Stimulated activated naive CD4-positive, alpha-beta T cell (primary cell): Measurements from ENCODE around the gene CHN1.
A peak's percentile ranks its signal among the peaks of the same experiment; 100 is the strongest.

Experiments used
- DNase-seq, 6 experiments: peaks; one replicate each; lab custom pipeline; 2025; lab: John Stamatoyannopoulos, UW

The CHN1 gene

DNA sequence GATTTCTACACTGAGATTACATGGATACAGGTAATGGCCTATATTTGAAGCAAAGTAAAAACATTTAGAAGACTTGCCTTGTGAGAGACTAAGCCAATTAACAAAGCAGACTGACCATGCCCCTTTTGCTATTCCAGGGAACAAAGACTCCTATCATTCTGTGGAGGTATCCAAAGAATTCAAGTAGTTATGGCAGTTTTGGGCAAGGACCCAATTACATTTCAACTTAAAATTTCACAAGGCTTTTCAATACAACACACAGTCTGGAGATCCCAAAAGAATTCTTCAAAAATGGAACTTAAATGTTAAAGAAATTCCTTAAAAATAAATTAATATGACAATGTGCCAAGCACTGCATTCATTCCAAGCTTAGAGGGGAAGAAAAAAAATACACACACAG, 131.7 kb downstream of the CHN1 start:
- DNase-seq, result no peak

DNA sequence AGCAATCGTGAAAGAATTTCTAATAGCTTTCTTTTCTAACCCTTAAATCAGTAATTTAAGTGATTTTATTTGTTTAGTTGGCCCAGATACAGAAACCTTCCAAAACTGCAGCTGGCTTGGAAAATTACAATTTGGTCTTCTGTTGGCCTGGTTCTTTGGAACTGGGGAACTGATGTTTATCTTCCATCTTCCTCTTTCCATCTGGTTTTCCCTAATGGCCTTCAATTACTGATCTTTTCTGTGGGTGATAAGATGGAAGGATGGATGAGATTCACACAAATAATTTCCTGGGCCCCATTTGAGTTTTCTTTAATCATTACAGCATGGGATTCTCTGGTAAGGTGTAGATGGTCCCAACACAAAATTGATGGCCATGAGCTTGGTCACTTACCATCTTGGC, 134.4 kb downstream of the CHN1 start:
- no peak for DNase-seq

DNA sequence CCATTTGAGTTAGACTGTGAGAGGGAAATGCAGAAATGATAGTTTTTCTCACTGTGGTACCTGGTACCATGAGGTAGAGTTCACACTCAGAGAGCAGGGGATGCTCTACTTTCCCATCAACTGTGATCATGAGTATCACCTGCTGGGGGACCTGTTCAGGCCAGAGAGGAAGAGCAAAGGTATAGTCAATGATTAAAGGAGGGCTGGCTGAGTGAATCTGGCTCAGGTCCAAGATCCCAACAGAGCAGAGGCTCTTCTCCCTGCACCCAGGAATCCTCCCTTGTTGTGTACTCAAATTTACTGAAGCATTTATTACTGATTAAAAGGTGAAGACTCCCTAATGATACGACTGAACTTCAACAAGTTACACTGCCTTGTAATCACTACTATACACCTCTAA, 136.3 kb downstream of the CHN1 start:
- no peak for DNase-seq

DNA sequence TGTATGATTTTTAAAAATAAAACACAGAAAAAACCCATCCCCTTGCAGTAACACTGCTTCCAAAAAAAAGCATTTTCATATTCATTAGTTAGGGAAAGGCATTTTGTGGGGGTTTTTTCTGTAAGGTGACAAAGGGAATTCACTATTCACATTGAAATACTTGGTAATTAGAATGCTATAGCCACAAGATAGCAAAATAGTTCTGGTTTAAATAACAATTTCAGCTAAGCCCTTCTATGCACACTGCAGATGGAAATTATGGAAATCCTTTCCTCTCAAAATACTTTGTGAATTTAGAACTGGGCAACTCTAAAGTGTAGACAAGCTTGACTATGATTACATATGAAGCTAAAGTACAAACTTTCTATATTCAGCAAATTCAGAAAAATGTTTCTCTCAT, 138.8 kb downstream of the CHN1 start:
- no peak for DNase-seq

DNA sequence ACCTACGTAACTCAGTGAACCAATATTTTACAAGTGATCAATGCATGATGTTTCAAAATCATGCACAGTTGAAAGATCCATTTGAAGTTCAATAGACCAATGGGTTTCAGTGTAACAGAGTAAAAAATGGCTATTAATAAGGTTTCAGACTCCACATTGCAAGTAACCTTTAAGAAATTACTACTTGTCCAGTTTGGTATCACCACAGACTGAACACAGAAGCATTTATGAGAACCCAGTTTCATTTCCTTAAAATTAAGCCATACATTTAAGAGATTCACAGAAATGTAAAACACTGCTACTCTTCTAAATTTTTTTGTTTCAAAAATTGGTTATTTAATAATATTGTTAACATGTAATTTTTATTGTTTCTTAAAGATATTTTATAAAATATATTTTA, 142.0 kb downstream of the CHN1 start:
- no peak for DNase-seq

DNA sequence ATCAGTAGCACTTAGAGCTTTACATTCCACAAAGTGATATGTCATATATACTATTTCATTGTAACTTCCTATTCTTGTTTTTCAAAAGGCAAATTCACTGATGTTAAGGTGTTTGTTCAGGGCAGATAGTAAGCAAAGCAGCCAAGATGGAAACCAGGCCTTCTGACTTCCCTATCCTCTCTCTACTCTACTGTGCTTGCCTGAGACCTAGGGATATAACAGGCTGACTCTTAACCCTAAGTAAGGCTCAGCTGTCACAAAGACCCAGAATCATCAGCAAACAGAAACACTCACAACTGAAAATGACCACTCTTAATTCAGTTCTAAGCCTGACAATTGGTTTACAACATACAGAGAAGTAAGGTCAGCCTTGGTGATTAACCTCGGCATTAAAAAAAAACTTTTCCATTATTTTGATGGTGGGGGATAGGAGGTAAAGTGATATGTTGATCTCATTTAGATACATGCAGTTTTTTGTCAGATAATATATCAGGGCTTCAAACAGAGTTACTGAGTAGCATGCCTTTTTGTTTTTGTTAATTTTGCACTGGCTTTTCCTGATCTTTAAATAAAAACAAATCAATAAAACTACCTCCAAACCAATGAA, 145.5 kb downstream of the CHN1 start:
- no peak for DNase-seq

DNA sequence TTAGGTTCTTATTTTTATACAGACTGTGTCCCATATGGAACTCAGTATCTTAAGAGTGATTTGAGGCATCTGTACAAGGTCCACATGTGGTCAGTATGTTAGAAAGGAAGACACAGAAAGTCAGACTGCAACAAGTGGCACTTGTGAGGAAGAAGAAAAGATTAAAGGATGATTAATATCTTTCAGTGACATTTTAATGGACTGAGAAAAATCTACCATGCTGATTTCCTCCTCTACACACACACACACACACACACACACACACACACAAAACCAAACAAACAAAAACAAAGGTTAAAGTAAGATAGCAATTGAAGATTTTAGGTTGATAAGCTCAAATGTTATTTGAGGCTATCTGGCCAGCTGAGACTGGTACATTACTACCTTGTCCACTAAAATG, 146.4 kb downstream of the CHN1 start:
- DNase-seq, result no peak

DNA sequence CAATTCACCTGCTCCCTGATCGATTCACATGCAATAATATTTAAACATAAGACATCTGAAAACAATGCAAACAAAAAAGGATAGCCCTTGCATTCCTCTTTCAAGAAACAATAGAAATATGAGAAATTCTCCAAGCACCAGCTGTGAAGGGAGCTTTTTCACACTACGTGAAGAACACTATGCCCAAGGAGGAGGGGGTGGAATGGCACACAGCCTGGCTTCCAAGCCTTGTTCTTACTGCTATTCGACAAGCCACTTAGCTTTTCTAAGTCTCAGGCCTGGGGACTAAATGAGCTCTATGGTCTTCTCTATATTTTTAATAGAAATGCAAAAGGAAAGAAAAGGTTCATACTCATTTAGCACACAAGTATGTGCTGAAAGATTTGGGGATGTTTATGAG, 148.7 kb downstream of the CHN1 start:
- DNase-seq, result no peak

DNA sequence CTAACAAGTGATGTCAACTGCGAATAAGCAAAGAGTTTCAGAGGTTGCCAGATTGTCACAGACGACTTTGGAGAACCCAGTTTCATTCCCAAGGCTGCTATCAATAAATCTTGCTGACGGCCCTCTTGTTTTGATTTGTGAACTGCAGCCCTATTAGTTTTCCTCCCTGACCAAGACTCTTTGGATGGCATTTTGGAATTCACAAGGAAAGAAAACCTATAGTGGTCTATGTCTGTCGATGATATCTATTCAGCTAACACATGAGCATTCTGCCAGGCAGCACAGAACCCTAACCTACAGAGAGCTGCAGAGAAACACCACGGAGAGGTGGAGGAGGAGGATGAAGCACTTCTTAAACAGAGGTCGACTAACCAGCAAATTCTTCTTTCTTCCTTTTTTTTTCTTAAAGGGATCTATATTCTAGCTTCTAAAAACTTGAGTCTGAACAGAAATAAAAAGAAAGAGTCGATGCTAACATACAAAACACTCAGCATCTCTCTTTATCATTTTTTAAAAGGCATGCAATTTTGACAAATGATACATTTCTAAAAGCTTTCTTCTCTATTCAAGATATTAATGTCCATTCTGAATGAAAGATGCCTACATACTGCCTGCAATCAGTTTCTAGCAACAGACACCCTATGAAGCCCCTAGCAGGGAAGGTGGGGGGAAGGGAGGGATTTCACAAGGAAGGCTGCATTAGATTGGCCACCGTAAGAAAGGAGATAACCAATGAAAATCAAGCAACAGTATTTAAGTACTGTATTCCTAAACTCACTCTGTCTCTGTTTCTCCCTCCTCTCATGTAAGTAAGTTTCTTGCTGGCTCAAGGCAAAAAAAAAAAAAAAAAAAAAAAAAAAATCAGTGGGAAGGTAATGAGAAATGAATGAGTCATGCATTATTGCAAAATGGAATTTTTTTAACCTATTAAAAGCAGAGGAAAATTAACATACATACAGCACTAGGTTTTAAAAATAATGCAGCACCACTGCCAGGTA, 157.9 kb downstream of the CHN1 start:
- DNase-seq, result no peak

DNA sequence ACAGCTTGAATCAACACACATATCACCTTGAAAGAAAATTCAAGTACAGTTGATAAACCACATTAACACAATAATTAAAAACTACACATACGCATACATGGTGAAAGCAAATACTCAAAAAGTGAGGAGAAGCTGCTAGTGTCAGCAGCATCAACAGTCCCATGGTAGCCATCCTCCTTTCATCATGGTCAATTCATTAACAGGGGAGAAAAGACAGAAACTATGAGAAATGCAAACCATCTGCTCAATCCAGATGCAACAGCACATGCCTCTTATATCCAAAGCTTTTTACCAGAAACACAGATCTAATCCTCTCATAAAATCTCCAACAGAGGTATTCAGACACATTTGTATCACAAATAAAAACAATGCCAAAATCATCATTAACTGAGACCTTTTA, 159.0 kb downstream of the CHN1 start:
- DNase-seq, result no peak

DNA sequence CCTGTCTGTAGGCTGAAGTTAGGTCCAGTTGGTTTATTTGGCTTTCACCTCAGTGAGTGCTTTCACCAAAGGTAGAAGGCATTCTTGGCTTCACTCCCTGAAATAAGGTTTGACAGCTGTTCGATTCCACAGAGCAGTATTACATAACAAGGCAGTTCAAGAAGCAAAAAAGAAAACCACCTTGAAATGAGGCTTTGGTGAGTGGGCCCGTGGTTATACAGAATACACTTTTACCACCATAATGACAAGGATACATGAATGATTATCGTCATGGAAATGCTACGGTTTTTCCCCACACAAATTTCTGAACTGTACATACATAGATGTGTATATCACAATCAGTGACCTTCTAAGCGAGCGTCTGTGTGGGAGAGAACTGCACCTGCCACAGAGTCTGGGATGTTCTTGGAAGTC, 160.9 kb downstream of the CHN1 start:
- peak in 1 of 6 experiments; percentile 4 for DNase-seq

DNA sequence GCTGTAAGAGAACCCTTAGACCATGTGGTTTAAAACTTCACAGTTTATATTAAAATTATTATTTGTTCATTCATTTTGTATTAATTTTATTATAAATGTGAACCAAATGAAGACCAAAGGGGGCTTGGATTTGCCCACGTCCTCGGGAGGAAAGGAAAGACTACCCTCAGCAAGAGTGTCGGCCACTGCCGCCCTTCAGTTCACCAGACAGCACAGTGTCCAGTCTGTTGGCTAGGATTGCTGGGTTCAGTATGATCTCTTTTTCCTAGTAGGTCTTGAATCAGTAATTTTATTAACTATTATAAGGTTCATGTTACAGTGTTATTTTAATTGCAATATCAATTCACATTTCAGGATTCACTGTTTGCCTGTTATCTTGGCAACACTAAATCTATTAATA, 162.7 kb downstream of the CHN1 start:
- DNase-seq, result no peak

DNA sequence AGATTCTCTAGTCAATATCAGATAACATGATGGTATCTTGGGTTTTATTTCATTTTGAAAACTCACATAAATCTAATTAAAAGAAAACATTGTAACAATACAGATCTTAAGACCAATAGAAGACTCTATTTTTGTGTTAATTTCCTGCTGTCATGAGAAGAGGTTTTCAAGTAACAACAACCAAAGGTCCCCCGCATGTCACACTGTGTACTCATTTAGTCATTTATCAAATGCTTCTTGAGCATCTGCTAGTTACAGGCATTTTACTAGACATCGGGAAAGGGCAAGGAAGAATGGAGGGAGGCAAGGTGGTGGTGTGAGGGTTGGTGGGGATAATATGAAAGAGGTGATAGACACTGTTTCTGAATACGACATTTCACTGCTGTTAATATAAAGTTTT, 163.2 kb downstream of the CHN1 start:
- DNase-seq, result no peak

DNA sequence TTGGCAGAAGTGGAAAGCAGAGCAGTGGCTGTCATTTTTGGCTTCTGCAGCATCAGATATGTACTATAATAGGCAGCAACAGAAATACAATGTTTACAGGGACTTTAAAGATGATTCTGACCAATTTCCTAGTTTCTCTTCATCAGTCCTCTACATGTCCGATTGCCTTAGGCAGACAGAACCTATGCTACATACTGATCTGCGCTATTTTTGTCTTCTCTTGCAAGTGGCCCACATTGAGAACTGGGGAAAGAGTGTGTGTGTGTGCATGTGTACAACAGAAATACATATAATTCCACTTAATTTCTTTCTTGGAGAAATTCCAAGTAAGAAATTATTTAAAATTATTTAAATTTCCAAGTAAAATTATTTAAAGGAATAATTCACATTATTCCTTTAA, 163.8 kb downstream of the CHN1 start:
- DNase-seq, result no peak

DNA sequence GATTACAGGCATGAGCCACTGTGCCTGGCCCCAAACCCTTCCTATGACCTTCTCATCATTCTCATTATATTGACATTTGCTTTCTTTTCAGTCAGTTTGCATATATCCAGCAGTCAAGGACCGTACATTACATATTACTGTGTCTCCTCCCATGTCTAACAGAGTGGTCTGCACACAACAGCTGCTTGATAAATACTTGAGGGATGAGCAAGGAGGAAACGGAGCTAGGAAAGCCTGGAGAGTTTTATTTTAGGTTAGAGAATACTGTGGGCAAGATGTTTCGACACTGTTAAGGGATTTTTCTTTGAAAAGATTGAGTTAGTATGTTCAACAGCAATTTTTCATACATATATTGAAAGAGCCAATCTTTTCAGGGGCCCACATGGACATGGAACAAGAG, 164.7 kb downstream of the CHN1 start:
- no peak for DNase-seq

DNA sequence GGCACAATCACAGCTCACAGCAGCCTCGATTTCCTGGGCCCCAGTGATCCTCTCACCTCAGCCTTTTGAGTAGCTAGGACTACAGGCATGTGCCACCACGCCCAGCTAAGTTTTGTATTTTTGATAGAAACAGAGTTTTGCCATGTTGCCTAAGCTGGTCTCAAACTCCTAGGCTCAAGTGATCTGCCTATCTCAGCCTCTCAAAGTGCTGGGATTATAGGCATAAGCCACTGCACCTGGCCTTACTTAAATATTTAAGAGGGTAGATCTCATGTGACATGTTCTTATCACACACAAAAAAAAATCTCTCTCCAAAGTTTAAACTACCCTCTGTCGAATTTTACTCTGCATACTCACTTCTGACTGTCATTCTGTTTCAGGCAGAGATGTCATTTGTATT, 165.5 kb downstream of the CHN1 start:
- no peak for DNase-seq

DNA sequence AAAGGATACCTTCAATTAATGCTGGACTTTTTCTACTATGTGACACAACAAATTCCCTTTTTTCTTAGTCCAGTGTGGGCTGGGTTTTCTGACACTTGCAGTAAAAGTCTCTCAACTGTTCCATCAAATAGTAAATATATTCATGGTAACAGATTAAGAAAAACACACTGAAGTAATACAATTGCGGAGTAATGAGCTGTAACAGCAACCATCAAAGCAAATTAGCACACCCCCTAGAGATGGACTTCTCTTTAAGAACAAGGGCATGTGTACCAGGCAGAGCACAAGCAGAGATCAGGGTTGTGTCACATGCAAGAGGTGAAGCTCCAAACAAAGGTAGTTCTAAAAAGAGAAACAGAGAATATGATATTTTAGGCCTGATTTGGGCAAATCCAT, 168.2 kb downstream of the CHN1 start:
- DNase-seq, result no peak

DNA sequence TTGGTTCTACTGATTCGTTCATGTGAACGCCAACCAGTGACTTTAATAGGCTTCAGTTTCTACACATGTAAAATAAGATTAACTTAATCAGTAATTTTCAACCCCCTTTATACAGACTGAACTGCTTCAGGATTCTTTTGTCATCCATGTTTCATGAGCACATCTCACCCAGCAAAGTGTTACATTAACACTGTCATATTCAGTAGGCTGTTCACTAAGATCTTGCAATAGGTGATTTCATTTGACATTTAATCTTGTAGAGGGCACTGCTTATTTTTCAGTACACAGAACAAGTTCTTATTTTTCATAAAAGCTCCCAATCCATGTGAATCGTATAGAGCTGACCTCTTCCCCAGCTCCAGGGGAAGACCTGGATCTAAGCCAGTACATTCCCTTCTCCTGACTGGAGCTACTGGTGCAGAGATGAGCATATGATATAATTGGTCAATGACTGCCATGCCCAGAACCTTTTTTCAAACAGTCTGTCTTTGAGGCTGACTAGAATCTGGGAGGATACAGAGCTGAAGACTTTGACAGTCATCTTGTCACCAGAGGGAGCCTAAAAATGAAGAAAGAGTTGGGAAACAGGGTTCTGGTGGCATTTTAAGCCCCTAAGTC, 168.7 kb downstream of the CHN1 start:
- DNase-seq, result no peak

DNA sequence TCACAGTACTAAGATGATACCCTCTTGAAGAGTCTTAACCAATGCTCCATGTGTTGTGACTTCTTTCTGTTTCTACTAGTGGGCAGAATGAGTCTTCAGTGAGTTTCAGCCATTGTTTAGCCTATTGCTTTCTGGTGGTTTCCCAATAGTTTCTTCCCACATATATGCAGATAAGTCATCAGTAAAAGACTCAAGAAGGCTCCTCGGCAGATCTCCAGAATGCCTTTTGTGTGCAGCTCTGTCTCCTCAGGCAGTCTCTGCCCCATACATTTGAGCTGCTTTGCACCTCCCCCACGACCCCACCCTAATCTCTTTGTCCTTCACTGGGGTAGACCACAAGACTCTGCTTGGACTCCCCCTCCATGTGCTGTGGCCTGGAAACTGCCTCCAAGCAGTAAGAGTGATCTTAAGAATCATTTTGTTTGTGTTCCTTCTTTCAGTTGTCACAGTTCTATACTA, 169.4 kb downstream of the CHN1 start:
- no peak for DNase-seq

DNA sequence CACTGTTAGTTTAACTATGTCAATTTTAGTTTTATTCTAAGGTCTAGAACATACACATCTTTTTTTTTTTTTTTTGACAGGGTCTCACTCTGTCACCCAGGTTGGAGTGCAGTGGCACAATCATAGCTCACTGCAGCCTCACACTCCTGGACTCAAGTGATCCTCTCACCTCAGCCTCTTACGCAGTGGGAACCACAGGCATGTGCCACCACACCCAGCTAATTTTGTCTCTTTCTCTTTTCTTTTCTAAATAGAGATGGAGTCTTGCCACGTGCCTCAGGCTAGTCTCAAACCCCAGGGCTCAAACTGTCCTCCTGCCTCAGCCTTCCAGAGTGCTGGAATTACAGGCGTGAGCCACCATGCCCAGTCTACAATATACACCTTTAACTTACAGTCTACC, 171.4 kb downstream of the CHN1 start:
- no peak for DNase-seq

DNA sequence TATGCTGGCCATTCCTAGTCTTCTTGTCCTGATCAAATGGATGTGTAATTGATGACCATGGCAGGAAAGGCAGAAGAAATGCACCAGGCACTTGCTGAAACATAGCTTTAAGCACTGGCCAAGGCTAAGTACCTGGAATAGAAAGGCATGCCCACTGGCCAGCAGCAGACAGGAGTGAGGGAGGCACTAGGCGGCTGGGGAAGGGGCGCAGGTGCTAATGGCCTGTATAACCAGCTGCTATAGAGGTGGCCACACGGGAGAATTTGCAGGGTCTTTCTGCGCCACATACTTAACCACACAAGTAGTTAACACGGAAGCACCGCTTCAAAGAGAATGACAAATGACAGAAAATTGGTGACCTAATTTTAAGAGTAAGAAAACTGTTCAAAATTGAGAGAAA, 174.6 kb downstream of the CHN1 start:
- no peak for DNase-seq

DNA sequence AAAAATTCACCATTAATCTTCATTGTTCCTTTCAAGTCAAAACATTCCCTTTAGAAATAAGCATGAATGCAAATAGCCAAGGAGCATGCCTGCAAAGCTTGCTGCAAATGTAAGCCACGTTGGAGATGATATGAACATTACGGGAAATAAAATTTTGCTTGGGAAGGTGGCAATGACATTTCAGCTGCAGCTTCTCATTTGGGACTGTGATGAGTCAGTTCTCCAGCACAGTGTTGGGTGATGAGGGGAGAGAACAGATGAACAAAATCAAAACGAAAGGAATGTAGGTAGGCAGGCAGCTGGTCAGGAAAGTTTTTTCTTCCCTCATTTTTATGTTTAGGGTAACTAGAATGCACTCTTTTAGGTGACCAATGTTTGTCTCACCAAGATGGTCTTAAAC, 175.6 kb downstream of the CHN1 start:
- no peak for DNase-seq
